HT-29 (cell line): ENCODE results near the gene LRRC71. TPM values are rescaled to one million over a fixed set of nuclear protein-coding genes. Genes with fewer than 3 reads are reported as not detected.

Experiments
- DNase-seq: peaks from one replicate; pipeline ENCODE4 v3.0.0-alpha.2; 2015; ENCODE audit warnings: low spot score
- total RNA-seq: library from RNA; depleted of rRNA; stranded (reverse); fragments of >200 nt; shearing (Covaris generic); gene quantifications from 2 replicates; pipeline ENCODE4 v1.2.3, GENCODE V29; 2014

Gene LRRC71
- total RNA-seq, 1 experiment from 2014 or later = not detected

DNA sequence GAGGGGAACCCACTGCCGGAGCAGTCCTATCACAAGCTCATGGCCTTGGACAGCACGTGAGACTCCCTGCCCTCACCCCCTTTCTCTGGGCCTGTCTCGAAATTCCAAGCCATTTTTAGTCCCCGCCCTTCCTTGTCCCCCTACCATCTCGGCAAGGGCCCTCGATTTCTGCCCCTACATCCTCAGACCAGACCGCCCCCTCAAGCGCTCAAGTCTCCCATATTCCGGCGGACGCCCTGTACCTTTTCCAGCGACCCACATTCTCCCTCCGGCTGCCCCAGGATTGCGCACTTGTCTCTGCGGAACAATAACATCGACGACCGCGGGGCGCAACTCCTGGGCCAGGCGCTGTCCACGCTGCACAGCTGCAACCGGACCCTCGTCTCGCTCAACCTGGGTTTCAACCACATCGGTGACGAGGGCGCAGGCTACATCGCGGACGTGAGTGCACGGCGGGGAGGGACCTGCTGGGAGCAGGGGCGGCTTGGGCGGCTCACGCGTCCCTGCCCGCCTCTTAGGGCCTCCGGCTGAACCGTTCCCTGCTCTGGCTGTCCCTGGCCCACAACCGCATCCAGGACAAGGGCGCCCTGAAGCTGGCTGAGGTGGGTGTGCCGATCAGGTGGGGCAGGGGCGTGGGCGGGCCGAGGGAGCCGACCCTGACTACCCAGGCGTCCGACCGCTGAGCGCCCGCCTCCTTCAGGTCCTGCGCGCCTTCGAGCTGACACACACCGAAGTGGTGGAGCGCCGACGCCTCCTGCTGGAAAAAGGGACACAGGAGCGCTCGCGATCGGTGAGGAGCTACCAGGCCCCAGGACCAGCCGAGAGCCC lies 7.0 kb downstream of the LRRC71 start:
- peak; percentile 70 for DNase-seq

GRCh38 chr1:156928043-156928602 lies 7.7 kb downstream of the LRRC71 start:
- no peak for DNase-seq

DNA sequence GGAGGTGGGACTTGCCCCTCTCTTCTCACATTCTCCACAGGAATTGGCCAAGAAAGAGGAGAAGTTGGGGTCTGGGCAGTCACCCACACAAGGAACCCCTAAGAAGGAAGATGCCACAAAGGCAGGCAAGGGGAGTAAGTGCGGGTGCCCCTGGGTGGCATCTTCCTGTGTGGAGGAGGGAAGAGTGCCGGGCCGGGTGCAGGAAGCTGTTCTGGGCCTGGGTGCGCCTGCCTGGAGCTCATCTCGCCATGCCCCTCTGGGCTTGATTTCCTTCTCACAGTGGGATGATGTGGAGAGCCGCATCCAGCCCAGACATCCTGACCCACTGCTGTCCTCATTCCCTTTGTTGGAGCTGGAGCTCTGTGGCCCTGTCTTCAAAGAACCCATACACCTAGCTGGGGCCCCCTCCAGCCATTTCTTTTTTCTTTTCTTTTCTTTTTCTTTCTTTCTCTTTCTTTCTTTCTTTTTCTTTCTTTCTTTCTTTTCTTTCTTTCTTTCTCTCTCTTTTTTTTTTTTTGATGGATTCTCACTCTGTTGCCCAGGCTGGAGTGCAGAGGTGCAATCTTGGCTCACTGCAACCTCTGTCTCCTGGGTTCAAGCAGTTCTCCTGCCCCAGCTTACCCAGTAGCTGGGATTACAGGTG lies 9.3 kb downstream of the LRRC71 start:
- DNase-seq = no peak

DNA sequence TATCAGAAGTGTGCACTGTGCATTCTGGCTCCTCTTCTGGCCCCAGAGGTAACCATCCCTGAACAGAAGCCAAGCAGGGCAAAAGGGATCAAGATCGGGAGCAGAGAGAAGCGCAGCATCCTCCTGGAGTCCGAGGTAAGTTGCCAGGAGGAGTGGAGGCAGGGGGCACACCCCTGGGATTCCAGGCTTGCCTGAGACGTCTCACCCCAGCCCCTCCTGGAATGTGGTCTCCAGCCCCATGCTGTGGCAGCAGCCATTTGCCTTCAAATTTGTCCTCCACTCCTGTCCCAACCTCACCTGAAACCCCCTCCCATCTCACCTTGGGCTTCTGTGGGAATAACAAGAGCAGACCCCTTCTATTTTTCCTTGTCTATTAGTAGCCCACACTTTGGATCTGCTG lies 10.1 kb downstream of the LRRC71 start:
- no peak for DNase-seq

GRCh38 chr1:156931211-156931952 lies 10.9 kb downstream of the LRRC71 start:
- no peak for DNase-seq

GRCh38 chr1:156931974-156932710 lies 11.7 kb downstream of the LRRC71 start:
- no peak for DNase-seq

GRCh38 chr1:156933136-156933535 lies 12.7 kb downstream of the LRRC71 start:
- DNase-seq = no peak

- no peak for DNase-seq
These were observed 15.2 kb downstream of the LRRC71 start for GRCh38 chr1:156935505-156936128.

DNA sequence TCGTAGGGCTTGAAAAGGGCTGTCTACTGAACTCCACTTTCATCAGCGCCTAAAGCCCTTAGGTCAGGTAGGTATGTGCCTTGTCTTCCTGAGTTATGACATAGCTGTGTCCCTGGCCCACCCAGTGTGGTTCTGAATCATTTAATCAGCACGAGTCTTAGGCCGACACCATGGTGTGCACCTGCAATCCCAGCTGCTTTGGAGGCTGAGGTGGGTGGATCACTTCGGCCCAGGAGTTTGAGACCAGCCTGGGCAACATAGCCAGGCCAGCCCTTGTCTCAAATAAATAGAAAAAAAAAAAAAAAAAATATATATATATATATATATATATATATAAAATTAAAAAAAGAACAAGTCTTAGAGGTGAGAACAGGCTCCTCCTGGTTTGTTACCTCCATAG lies 15.8 kb downstream of the LRRC71 start:
- no peak for DNase-seq

DNA sequence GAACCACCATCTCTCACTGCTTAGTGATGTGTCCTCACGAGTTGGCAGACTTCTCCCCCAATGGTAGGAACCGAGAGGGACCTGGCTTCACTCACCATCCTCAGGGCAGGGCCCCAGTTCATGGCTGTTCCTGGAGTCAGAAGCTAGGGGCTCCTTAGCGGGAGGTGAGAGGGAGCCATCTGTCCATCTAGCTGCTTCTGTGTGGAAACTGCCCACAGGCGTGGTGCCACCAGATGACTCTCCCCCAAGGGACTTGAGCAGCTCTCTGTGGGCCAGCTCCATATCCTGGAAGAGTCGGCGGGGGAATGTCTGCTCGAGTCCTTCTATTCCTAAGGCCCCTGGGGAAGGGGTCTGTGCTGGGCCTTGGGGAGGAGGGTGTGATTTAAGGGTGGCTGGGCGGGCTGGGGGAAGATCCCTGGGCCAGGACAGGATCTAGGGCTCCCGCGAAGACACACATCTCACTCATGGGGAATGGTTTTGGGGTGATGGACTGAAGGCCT lies 16.3 kb downstream of the LRRC71 start:
- DNase-seq = no peak

DNA sequence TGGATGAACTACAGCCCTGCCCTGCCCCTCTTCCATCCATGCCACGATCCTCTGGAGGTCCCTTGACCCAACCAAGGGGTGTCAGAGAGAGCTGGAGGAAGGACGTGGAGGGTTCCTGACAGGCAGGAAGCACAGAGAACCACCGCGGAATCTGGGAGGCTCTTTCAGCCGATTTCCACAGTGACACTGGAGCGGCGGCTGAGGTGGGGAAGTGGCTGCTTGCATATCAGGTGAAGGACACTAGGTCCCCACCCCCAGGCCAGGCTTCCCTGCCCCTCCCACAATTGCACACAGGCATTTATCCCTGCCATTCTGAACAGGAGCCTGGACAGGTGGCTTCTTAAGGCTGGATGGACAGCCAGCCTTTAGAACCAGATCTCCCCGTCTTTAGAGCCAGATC lies 17.5 kb downstream of the LRRC71 start:
- DNase-seq = no peak

DNA sequence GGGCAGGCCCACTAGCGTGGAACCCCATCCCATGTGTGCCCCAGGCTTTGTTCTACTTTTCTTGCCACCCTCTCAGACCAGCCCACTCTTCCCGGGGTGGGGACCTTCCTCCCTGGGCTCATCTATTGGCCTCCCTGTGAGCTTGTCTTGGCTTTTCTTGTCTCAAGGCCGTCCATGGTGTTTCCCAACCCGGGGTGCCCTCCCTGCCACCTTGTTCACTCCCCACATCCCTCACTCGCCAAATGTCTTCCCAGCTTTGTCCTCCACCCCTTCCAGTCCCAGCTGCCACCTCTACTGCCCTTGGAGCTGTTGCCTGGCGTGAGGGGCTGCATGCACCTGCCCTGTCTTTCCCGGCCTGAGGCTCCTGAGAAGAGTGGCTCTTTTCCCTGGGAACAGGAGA lies 18.4 kb downstream of the LRRC71 start:
- DNase-seq = no peak

GRCh38 chr1:156939786-156940334 lies 19.4 kb downstream of the LRRC71 start:
- DNase-seq = no peak

GRCh38 chr1:156941675-156942074 lies 21.2 kb downstream of the LRRC71 start:
- no peak for DNase-seq

- no peak for DNase-seq
These were observed 21.7 kb downstream of the LRRC71 start for GRCh38 chr1:156942176-156942575.

DNA sequence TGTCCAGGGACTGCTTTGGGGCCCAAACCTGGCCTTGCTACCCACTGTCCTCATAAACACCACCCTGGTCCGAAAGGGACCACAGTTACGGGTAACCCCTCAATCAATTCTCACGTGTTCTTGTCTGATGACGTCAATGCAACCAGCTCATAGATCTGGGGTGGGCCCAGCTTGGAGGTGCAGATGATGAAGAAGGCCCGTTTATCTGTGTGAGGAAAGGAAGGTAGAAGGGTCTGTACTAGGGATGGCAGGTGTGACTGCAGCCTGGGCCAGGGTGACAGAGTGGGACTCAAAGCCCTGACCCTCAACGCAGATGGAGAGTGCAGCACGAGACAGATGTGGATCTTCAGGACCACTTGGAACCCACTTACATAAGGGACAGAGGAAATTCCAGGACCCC lies 22.1 kb downstream of the LRRC71 start:
- no peak for DNase-seq

DNA sequence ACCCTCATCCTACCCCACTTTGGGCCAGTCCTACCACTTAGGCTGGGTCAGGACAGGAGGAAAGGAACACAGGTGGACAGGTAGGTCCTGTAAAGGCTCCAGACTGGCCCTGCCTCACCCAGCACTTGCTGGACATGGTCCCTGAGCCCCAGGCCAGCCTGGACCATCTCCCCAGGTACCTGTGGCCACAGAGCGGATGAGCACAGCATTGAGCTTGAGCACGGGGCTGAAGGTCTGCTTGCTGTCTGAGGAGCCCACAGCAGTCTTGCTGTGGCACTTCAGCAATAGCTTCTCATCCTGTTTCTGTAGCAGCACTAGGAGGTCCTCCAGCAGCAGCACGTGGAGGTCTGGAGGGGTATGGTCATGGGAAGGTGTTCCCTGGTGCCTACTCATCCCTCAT lies 23.3 kb downstream of the LRRC71 start:
- DNase-seq = no peak

DNA sequence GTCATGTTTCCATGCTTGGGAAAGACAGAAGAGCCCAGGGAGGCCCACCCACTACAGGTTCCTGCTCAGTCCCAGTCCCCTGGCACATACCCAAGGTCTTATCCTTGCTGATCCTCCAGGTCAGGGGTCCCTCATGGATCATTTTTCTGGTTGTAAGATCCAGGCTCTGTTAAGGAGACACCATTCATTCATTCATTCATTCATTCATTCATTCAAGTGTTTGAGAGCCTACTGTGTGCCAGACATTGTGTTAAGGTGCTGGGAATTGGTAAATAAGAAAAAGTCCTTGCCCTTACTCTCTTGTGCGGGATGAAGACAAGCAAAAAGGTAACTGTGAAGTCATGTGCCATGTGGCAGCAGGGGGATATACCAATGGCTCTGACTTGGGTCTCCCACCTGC lies 23.8 kb downstream of the LRRC71 start:
- no peak for DNase-seq

- no peak for DNase-seq
These were observed 24.4 kb downstream of the LRRC71 start for GRCh38 chr1:156944848-156945247.

DNA sequence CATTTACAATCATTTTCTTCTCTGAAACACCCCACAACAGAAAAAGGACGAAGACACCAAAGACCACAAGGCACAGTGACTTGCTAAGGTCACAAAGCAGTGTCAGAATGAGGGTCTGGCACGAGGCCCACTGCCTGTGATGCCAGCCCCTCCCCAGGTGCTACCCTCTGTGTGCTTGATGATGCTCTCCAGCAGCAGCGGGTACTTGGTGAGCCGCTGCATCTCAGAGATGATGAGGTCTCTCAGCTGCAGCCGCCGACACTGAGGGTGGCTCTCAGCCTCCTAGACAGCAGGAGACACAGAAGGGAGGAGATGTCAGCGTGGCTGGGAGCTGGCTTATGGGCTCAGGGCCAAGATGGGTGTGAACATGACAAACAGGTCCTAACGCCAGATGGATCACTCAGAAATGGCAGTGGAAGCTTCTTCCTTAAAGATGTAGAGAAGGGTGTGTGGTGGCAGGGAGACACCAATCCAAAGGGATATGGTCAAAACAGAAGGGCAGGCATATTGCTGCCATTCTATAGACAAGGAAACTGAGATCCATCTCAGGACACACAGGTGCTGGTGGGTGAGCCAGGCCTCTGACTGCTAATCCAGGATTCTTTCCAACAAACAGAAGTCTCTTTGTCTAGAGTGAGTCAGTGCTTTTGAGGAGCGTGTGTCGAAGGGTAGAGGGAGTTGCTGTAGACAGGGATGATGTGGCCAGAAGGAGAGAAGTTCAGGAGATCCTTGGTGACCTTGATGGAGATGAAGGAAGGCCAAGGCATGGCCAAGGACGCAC lies 25.6 kb downstream of the LRRC71 start:
- peak; percentile 59 for DNase-seq
